NCI-H2227 treated with DMSO at 0.1 percent for 48 hours (cell line): ENCODE measurements around the gene FCER1G.

ENCODE experiments used
- DNase-seq: peaks from one replicate; lab custom pipeline; 2025; lab: John Stamatoyannopoulos, UW

Gene FCER1G

DNA sequence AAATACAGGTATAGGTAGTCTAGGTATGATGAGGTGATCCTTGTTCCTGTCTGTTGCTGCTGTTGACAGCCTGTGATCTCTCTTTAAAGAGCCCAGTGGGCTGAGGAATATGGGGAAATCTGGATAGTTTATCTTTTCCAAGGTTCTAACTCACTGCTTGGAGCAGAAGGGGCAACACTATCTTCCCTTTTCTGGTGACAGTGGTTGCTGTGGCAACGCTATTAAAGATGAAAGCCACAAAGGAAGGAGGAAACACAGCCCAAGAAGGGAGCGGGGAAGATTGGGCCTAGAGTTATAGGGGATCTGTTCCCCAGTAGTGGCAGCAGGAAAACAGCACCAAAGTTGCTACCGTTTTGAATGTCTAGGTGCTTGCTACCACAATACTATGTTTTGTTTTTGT is 52.2 kb downstream of the FCER1G start:
- peak; percentile 25 for DNase-seq
